DOHH2 (cell line): ENCODE results near the gene NUP93.

Source experiments
- CTCF ChIP-seq: fragments of 200-600 bp; sonication (generic); IDR thresholded peaks from one replicate; pipeline ENCODE4 v1.5.1; 2014; ENCODE audit warnings: antibody characterized with exemption, mild to moderate bottlenecking, low read depth, low read length; ENCODE audit not compliant: poor library complexity, severe bottlenecking
- EZH2phosphoT487 ChIP-seq: fragments of 200-600 bp; sonication (generic); IDR thresholded peaks from 2 replicates; pipeline ENCODE4 v1.6.1; 2017; ENCODE audit warnings: borderline replicate concordance, mild to moderate bottlenecking, antibody characterized with exemption, low read length, moderate library complexity, mixed read lengths

DNA sequence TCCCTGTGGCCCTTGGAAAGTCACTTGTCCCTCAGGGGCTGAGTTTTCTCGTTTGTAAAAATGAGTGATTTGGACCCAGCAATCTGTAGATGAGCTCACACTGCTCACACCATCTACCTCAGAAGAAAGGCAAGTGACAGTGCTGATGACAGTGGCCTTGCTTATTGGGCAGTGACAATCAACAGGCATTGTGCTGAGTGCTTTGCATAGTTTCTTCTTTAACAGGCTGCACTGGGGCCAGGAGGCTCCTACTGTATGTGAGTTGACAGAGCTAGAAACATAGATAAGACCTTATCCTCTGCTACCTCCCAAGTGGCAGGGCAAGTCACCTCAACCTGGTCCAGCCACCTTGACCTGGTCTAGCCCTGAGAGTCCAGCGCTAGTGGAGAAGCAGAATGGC, 105.4 kb downstream of the NUP93 start:
- TF ChIP-seq CTCF, result no peak
- TF ChIP-seq EZH2phosphoT487, result no peak
